Adrenal gland (tissue), 5 donors: Measurements from ENCODE around the gene MLH3.

Experiments
- CTCF ChIP-seq, 6 experiments: fragments of 450-650 bp in 4 of 6; fragments of 200-600 bp in 2 of 6; sonication (generic) in 1 of 6; IDR thresholded peaks; 1 replicate in 5 of 6; 2 replicates in 1 of 6; pipeline versions ENCODE4 v1.5.1 to v1.8.0; 2016 to 2021; ENCODE audit warnings: antibody characterized with exemption in 6 of 6, mild to moderate bottlenecking in 2 of 6, moderate library complexity in 1 of 6
- POLR2A ChIP-seq, 2 donors: fragments of 450-650 bp; IDR thresholded peaks; one replicate each; pipeline ENCODE4 v1.6.1; 2017; ENCODE audit warnings: antibody characterized with exemption in 2 of 2, mild to moderate bottlenecking in 2 of 2, moderate library complexity in 1 of 2
- donor health status: DM: no; HTN: no; CAD: no.

DNA sequence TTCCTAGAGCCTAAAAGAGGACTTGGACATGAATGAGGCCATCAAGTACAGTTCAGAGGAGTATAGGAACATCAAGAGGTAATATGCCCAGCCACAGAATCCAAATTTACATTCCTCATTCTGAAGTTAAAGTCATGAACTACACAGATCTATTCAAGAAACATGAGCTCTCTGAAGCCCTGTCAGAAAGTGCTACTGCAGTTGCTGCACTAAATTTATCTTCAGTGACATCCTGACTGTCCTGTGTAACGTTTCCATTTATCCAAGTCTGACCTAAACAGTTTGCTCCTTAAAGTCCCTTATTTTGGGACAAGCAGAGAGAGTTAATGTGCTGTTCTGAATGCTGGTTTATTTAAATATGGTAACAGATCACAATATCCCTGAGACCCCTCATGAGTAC lies 47.4 kb upstream of the MLH3 start:
- no peak for TF ChIP-seq CTCF (IDR thresholded peaks at IDR 0.05)
- no peak for TF ChIP-seq POLR2A (IDR thresholded peaks at IDR 0.05)
